ENCODE data around the gene AIFM2. TPM values are rescaled to one million over a fixed set of nuclear protein-coding genes. Genes with fewer than 3 reads are reported as not detected.
"Not testable (repeated sequence)": the region's sequence is repeated elsewhere in the genome, so short reads cannot be mapped to it uniquely, and the experiment has no call there.

The AIFM2 gene
- polyA plus RNA-seq, 10 donors = 1.2 to 2.7 (median 2.3) TPM

DNA sequence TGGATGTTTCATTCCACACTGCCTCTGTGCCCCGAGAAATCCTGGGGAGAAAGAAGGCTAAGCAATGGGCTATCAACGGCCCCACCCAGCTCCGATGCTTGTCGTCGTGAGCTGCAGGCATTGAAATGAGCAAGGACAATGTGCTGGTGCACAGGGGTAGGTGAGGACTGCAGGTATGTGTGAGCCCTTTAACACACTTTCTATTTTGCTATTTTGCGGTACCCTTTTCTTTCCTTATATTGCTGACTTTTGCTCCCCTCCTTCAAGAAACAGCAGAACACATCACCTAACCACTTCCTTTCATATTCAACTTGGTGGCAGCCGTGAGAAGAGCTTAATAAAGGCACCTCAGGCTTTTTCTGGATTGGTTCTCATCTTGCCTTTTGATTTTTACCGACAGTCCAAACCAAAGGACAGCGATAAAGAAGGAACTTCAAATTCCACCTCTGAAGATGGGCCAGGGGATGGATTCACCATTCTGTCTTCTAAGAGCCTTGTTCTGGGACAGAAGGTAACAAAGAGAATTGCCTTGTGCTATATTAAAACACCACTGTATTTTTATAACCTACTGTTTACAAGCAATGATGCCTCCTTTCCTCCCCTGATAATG is 39.2 kb downstream of the AIFM2 start:
- DNase-seq = no peak

DNA sequence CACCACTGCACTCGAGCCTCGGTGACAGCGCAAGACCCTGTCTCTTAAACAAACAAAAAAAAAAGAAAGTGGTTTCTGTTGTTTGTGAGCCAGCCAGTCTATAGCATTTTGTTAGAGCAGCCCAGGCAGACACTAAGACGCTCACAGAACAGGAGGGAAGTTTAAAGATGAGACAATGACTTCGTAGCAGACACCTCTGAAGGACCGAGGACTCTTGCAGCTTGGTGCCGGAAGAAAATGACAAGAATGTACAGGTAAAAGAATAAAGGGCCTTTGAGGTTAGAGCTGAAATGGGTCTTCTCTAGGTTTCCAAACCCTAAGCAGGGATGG is 40.3 kb downstream of the AIFM2 start:
- no peak for DNase-seq

- no peak for DNase-seq
These were observed 41.7 kb downstream of the AIFM2 start for GRCh38 chr10:70090951-70091350.

GRCh38 chr10:70090013-70090412 is 42.6 kb downstream of the AIFM2 start:
- DNase-seq = no peak

DNA sequence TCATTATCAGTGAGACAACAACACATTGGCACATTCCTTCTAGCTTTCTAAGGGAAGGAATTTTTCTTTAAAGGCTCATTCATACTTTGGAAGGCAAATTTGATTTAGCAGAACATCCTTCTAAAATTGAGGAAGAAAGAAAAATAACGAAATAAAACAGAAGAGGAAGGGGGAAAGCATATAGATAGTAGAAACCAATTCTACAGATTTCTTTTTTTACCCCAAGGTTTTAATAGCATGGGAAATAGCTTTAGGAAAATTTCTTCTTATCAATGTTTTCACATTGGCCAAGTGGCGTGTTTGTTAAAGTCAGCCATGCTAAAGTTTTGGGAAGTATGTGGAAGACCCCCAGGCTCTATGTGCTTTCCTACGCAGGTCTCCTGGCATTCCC is 44.3 kb downstream of the AIFM2 start:
- DNase-seq = no peak

DNA sequence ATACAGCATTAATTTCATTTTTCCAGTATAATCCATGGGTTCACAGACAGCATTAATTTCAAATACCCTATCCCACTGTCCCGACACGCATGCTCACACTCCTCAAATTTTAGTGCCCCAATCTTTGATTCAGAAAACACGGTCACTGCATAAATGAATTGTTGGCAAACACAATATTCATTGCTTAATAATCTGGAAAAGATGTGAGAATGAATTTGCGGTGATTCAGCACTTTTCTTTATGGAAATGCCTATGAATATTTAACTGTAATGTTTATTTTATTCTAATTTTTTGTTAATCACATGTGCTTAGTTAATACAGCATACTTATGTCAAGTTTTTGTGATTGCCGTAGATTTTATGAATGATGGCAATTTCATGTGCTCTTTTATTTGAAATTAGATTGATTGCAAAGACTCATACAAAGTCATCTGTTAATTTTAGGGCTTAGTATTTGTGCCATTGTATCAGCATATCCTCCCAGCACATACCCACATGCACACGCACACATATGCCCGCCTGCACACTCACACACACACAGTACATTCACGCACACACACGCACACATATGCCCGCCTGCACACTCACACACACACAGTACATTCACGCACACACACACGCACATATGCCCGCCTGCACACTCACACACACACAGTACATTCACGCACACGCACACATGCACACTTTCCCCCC is 44.9 kb downstream of the AIFM2 start:
- no peak for DNase-seq

DNA sequence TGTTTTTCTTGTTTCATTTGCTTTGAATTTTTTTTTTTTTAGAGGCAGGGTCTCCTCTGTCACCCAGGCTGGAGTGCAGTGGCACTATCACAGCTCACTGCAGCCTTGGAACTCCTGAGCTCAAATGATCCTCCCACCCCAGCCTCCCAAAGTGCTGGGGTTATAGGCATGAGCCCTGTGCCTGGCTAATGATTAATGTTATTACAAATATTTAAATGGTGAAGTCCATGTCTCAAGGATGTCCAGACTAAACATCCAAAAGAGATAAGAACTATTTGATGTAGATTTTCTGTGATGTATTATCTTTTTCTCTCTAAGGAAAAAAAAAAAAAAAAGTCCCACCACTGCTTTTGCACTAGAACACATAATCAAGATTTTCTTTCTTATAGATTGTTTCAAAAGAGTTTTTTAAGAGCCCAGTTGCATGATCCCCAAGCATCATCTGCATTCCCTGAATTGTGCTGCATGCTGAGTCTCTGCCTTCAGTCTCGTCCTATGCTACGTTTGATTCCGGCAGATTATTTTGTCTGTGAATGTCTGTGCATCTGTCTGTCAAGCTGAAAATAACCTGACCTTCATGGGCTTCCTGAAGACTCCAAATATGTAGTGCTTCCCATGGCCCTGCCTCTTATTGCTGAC is 46.5 kb downstream of the AIFM2 start:
- DNase-seq = no peak

DNA sequence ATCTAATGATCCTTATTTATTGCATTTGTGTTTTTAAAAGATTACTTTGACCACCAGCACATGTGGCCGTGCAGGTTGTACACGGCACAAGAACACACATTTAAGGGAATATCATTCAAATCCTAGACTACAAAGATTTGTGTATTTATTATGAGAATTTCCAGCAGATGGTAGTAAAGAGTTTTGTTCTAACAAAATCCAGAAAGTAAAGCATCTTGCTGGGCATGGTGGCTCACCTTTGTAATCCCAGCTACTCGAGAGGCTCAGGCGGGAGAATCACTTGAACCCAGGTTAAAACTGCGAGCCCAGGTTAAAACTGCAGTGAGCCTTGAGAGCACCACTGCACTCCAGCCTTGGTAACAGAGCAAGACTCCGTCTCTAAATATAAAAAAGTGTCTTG is 48.4 kb downstream of the AIFM2 start:
- DNase-seq = no peak

DNA sequence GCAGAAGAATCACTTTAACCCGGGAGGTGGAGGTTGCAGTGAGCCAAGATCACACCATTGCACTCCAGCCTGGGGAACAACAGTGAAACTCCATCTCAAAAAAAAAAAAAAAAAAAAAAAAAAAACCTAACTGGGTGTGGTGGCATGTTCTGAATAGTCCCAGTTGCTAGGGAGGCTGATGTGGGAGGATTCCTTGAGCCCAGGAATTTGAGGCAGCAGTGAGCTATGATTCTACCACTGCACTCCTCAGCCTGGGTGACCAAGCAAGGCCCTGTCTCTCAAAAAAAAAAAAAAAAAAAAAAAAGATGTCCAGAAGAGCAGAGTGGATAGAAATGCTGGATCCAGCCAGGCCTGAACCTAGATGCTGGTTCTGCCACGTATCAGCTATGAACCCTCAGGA is 51.8 kb downstream of the AIFM2 start:
- DNase-seq = not testable (repeated sequence)

GRCh38 chr10:70078937-70079336 is 53.7 kb downstream of the AIFM2 start:
- DNase-seq = no peak

- DNase-seq = no peak
These were observed 54.3 kb downstream of the AIFM2 start for GRCh38 chr10:70078329-70078728.

DNA sequence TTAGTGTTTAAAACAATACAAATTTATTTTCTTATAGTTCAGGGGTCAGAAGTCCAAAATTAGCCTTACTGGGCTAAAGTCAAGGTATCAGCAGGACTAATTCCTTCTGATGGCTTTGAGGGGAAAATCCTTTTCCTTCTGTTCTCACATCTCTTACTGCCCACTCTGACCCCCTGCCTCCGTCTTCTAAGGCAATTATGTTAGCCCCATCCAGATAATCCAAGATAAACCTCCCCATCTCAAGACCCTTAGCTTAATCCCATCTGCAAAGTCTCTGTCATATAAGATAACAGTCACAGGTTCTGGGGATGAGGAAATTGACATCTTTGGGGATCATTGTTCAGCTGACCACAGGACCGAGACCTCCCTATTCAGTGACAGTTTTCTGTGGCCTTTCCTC is 57.7 kb downstream of the AIFM2 start:
- no peak for DNase-seq

DNA sequence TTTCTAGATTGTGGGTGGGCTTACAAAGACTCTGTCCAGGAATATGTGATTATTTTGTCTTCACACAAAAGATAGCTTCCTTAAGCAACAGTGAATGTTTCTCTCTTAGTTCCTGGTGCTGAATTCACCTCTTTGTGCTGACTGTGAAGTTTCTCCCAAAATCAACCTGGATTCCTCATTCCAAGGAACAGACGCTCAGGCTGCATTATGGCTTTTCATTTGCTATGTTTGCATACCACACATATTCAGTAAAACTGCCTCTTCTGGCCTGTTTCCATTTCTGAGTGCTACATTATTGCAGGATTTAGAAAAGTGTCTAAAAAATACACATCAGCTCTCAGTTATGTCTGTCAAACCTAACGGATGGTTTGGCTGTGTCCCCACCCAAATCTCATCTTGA is 58.5 kb downstream of the AIFM2 start:
- no peak for DNase-seq

GRCh38 chr10:70070834-70071233 is 61.8 kb downstream of the AIFM2 start:
- no peak for DNase-seq

GRCh38 chr10:70069346-70069745 is 63.3 kb downstream of the AIFM2 start:
- DNase-seq = no peak

GRCh38 chr10:70068925-70069324 is 63.7 kb downstream of the AIFM2 start:
- no peak for DNase-seq

DNA sequence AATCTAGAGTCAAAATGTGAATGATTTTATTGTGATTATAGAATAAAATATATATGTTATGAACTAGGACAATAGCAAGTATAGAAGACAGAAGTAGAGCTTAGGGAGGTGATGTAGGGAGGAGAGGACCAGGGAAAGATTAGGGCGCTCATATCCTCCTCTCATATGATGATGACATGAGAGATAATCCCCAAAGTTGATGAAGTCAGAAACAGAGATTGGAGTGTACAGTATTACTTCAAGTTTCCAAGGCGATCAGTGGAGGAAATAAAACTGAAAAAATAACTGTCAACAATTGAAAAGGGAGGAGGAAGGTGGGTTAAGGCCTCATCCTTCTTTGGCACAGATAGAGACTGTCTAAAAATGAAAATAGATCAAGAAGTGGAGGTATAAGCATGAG is 65.0 kb downstream of the AIFM2 start:
- DNase-seq = no peak

DNA sequence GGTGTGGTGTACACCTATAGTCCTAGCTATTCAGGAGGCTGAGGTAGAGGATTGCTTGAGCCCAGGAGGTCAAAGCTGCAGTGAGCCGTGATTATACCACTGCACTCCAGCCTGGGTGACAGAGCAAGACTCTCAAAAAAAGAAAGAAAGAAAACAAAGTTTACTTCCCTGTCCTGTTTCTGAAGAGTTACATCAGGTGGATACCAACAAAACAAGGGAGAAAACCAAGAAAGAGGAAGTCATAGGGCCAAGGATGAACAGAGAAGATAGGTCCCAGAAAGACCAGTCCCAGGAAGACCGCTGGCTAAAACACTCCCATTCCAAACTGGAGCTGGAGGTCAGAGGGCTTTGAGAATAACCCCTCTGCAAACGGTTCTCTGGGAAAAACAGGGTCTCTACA is 66.4 kb downstream of the AIFM2 start:
- DNase-seq = no peak

- DNase-seq = no peak
These were observed 68.1 kb downstream of the AIFM2 start for GRCh38 chr10:70064486-70064885.

DNA sequence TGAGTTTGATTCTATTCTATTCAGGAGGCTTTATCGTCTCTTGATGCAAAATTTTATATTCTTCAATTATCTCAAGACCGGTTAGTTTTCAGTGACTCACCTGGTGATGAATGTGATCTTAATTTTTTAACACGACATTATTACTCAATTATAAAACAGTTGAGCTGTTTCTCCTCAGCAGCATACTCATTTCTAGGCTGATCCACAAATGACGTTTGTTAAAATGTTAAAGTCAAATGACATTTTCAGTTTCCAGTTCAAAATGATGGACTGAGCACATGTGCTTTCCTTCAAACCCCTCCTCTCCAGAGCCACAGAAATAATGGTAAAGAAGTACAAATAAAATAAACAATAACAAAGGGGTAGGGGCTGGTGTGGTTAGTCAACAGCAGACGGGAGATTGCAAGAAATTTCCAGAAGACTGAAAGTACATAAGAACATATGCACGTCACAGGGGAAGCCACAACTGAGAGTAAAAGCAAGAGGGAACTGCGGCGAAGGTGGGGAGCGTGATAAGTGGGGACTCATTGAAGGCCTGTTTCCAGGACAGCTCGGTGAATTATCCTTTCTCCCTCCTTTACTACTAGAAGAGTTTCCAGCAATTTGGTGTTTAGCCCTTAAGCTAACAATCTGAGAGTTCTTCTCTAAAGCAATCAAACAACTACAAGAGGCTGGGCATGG is 69.1 kb downstream of the AIFM2 start:
- no peak for DNase-seq

Data from muscle of back (tissue), 11 donors.